Measurements from ENCODE around the gene ARHGEF9. TPM values are rescaled to one million over a fixed set of nuclear protein-coding genes. Genes with fewer than 3 reads are reported as not detected.

Gene ARHGEF9
- total RNA-seq, 1 experiment from 2014 or later: 16.7 TPM

DNA sequence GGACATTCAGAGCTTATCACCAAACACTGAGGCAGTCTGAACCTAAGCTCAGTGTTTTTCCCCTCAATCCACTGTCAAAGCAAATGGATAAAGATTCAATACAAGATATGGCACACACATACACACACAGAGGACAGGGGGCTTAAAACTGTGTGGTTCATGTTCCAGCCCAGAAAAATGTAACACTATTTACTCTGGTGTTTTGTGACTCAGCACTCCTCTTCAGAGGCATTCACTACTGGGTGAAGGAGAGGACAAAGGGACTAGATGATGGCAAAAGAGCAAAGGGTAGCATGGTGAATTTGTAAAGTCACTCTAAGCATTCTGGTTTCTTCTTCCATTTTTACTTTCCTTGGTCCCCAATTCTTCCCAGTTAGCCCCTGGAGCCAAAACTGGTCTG lies 120.3 kb downstream of the ARHGEF9 start:
- intact Hi-C loops (cut with micrococcal nuclease; ENCODE audit: unreplicated experiment): no loop called here
- ChIA-PET CTCF (no interaction called here), POLR2A (no interaction called here)
- no peaks in the 10 kb centered on the region for H3K27me3 ChIP-seq (ENCODE audit: control insufficient read depth, insufficient read depth, low read length)
- BruUV-seq (replicated peaks): no TSS peak
- ATAC-seq (no peak), DNase-seq (ENCODE audit: low read depth, low spot score) (no peak)
- H3K4me1 ChIP-seq (ENCODE audit: control insufficient read depth, insufficient read depth, low read length): no peaks in the 10 kb centered on the region
- no peaks in the 10 kb centered on the region for H3K9me3 ChIP-seq (ENCODE audit: control insufficient read depth, insufficient read depth, low read depth, low read length)
- in situ Hi-C loops (cut with HindIII; ENCODE audit: low pct_unique_long_range_greater_than_20kb, low sequenced_read_pairs): no loop called here
- H3K4me3 ChIP-seq (ENCODE audit: low read depth in 2 of 2, low read length in 2 of 2): no peak overlapping the region
- H3K36me3 ChIP-seq (ENCODE audit: control insufficient read depth, insufficient read depth, low read length): no peaks in the 10 kb centered on the region
- TF ChIP-seq POLR2AphosphoS5 (IDR thresholded peaks at IDR 0.05; ENCODE audit: low read depth, low read length) (no peak), TCF7L2 (IDR thresholded peaks at IDR 0.05; ENCODE audit: low read depth, low read length) (no peak), SIN3A (IDR thresholded peaks at IDR 0.05; ENCODE audit: borderline replicate concordance, insufficient read depth, low read depth, low read length) (no peak)
- TF ChIP-seq, protein P1, sequence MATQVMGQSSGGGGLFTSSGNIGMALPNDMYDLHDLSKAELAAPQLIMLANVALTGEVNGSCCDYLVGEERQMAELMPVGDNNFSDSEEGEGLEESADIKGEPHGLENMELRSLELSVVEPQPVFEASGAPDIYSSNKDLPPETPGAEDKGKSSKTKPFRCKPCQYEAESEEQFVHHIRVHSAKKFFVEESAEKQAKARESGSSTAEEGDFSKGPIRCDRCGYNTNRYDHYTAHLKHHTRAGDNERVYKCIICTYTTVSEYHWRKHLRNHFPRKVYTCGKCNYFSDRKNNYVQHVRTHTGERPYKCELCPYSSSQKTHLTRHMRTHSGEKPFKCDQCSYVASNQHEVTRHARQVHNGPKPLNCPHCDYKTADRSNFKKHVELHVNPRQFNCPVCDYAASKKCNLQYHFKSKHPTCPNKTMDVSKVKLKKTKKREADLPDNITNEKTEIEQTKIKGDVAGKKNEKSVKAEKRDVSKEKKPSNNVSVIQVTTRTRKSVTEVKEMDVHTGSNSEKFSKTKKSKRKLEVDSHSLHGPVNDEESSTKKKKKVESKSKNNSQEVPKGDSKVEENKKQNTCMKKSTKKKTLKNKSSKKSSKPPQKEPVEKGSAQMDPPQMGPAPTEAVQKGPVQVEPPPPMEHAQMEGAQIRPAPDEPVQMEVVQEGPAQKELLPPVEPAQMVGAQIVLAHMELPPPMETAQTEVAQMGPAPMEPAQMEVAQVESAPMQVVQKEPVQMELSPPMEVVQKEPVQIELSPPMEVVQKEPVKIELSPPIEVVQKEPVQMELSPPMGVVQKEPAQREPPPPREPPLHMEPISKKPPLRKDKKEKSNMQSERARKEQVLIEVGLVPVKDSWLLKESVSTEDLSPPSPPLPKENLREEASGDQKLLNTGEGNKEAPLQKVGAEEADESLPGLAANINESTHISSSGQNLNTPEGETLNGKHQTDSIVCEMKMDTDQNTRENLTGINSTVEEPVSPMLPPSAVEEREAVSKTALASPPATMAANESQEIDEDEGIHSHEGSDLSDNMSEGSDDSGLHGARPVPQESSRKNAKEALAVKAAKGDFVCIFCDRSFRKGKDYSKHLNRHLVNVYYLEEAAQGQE (IDR thresholded peaks at IDR 0.05; ENCODE audit: insufficient read depth in 1 of 2, low read depth in 2 of 2, low read length in 1 of 2): no peak
- TF ChIP-seq, protein P2, sequence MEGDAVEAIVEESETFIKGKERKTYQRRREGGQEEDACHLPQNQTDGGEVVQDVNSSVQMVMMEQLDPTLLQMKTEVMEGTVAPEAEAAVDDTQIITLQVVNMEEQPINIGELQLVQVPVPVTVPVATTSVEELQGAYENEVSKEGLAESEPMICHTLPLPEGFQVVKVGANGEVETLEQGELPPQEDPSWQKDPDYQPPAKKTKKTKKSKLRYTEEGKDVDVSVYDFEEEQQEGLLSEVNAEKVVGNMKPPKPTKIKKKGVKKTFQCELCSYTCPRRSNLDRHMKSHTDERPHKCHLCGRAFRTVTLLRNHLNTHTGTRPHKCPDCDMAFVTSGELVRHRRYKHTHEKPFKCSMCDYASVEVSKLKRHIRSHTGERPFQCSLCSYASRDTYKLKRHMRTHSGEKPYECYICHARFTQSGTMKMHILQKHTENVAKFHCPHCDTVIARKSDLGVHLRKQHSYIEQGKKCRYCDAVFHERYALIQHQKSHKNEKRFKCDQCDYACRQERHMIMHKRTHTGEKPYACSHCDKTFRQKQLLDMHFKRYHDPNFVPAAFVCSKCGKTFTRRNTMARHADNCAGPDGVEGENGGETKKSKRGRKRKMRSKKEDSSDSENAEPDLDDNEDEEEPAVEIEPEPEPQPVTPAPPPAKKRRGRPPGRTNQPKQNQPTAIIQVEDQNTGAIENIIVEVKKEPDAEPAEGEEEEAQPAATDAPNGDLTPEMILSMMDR (IDR thresholded peaks at IDR 0.05): no peak
- no peak overlapping the region for H3K27ac ChIP-seq (ENCODE audit: low read length)

DNA sequence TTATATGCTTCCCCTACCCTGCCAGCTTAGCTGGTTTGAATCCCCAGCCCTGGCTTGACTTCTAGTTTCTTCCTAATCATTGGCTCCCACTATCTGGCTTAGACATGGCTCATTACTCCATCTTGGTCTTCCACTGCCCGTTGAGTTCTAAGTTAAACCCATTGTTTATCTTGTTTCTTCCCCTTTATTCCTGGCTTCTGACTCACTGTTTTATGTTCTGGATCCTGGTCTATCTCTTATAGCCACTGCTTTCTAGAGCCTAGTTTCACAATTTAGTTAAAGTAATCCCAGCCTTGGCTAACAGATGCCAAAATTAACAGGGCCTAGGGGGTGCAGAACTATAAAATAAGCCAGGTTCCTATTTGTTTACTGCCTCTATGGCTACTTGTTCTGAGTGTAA lies 120.9 kb downstream of the ARHGEF9 start:
- Histone ChIP-seq H3K4me3 (ENCODE audit: low read depth in 2 of 2, low read length in 2 of 2) (no peak overlapping the region), H3K4me1 (ENCODE audit: control insufficient read depth, insufficient read depth, low read length) (no peaks in the 10 kb centered on the region), H3K27me3 (ENCODE audit: control insufficient read depth, insufficient read depth, low read length) (no peaks in the 10 kb centered on the region), H3K9me3 (ENCODE audit: control insufficient read depth, insufficient read depth, low read depth, low read length) (no peaks in the 10 kb centered on the region), H3K27ac (ENCODE audit: low read length) (no peak overlapping the region), H3K36me3 (ENCODE audit: control insufficient read depth, insufficient read depth, low read length) (no peaks in the 10 kb centered on the region)
- intact Hi-C loops (cut with micrococcal nuclease; ENCODE audit: unreplicated experiment) (no loop called here), in situ Hi-C loops (cut with HindIII; ENCODE audit: low pct_unique_long_range_greater_than_20kb, low sequenced_read_pairs) (no loop called here)
- POLR2A ChIA-PET: no interaction called here
- TF ChIP-seq, protein P2 (IDR thresholded peaks at IDR 0.05): no peak
- TF ChIP-seq POLR2AphosphoS5 (IDR thresholded peaks at IDR 0.05; ENCODE audit: low read depth, low read length): no peak
- no peak for TF ChIP-seq TCF7L2 (IDR thresholded peaks at IDR 0.05; ENCODE audit: low read depth, low read length)
- TF ChIP-seq, protein P1 (IDR thresholded peaks at IDR 0.05; ENCODE audit: insufficient read depth in 1 of 2, low read depth in 2 of 2, low read length in 1 of 2): no peak
- no peak for TF ChIP-seq SIN3A (IDR thresholded peaks at IDR 0.05; ENCODE audit: borderline replicate concordance, insufficient read depth, low read depth, low read length)
- no peak for ATAC-seq
- CTCF ChIA-PET: no interaction called here
- no peak for DNase-seq (ENCODE audit: low read depth, low spot score)
- no TSS peak for BruUV-seq (replicated peaks)
